Stimulated activated CD4-positive, alpha-beta T cell treated with anti-CD3 and anti-CD28 coated beads, Interleukin-1b, Interleukin-23, amount 100 ng/mL, for 48 hours (primary cell): ENCODE measurements around the gene AHDC1.
"Not testable (repeated sequence)": the region's sequence is repeated elsewhere in the genome, so short reads cannot be mapped to it uniquely, and the experiment has no call there.

Source experiments
- DNase-seq: peaks from one replicate; pipeline ENCODE4 v3.0.0-alpha.2; 2020

The AHDC1 gene

GRCh38 chr1:27547220-27548116, 56.5 kb downstream of the AHDC1 start:
- DNase-seq: no peak

- DNase-seq: no peak
These were observed 58.1 kb downstream of the AHDC1 start for GRCh38 chr1:27545876-27546275.

- no peak for DNase-seq
These were observed 58.7 kb downstream of the AHDC1 start for GRCh38 chr1:27545271-27545670.

DNA sequence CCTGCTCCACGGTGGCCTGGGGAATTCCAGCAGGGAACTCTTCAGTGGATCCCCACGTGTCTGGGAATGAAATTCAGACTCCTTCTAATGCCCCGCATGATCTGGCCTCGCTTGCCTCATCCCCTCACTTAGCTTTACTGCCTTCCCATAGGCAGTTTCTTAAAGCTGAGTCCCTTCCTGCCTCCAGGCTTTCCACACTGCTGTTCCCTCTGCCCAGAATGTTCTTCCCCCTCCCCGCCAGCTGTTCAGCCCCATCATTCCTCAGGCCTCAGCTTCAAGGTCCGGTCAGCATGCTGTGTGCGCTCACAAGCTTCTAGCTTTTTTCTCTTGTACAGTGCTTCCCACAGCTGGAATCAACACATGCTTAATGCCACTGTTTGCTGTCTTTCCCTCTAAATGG, 59.1 kb downstream of the AHDC1 start:
- no peak for DNase-seq

- no peak for DNase-seq
These were observed 60.7 kb downstream of the AHDC1 start for GRCh38 chr1:27543284-27543683.

DNA sequence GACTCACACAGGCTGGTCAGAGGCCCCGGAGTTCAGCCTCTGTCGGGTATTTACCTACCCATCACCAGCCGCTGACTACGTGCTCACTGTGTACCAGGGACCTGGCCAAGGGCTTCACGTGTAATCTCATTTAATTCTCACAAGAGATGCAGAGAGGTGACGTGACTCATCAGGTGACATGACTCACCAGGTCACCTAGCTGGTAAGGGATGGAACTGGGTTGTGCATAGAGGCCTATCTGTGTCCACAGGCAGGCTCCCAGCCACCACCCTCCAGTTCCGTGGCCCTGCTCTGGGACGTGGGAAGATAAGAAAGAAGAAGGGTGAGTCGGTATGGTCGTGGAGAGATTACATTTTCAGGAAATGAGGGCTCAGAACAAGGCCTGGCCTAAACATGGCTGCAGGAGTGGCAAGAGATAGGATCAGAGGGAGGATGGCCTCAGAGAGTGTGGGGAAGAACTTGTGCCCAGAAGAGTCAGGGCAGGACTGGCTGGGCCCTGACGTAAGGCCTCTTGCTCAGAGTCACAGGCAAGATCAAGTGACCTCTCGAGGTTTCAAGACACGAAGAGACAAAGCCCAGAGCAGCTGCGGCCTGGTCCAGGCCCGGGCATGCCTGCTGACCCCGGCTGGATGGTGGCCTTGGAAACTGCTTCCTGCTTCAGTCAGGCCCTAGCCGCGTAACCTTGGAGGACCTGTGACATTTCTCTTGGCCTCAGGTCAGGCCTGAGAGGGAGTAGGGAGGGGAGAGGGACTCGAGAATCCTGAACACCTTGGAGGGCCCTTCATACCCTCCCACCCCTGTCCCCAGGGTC, 61.3 kb downstream of the AHDC1 start:
- peak; percentile 66 for DNase-seq

DNA sequence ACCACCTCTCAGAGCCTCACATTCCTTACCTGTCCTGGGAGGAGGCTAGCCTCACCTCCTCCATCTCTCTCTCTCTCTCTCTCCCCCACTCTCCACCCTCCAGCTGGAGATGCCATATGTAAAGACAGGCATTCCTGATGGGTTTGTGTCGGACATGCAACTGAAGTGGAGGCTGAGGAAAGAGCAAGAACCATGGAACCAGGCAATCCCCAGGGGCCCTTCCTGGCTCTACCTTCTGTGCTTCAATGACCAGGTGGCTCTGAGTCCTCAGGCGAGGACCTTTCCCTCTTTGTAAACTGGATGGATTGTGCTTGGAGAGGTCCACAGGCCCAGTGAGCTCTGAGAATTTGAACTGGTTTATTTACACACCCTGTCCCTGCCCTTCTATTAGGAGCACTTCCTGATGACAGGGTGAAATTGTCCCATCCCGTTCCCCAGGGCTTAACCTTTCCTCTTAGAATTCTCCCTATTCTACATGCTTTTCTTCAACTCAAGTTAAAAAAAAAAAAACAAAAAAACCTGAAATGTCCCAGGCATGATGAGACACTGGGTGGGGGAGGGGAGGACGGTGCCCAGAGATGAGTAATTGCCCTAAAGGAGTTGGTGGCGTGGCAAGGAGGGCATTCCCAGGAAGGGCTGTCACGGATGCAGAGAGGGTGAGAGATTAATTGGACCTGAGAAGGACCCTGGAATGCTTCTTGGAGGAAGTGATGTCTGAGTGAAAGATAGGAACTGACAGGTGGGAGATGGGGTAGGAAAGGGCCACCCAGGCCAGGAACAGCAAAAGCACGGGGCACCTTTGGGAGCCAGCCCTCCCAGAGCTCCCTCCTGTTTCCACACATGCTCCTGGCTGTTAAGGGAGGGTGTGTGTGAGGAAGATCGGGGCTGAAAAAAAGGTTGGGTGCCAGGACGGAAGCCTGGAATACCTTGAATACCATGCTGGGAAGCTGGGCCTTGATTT, 63.8 kb downstream of the AHDC1 start:
- no peak for DNase-seq

GRCh38 chr1:27538793-27539192, 65.2 kb downstream of the AHDC1 start:
- DNase-seq: no peak

DNA sequence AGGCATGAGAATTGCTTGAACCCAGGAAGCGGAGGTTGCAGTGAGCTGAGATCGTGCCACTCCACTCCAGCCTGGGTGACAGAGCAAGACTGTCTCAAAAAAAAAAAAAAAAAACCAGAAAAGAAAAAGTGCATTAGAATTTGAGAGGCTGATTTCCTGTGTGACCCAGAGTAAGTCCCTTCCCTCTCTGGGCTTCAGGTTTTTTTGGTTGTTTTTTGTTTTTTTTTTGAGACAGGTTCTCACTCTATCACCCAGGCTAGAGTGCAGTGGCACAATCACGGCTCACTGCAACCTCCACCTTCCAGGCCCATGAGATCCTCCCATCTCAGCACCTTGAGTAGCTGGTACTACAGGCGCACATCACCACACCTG, 65.7 kb downstream of the AHDC1 start:
- not testable (repeated sequence) for DNase-seq

DNA sequence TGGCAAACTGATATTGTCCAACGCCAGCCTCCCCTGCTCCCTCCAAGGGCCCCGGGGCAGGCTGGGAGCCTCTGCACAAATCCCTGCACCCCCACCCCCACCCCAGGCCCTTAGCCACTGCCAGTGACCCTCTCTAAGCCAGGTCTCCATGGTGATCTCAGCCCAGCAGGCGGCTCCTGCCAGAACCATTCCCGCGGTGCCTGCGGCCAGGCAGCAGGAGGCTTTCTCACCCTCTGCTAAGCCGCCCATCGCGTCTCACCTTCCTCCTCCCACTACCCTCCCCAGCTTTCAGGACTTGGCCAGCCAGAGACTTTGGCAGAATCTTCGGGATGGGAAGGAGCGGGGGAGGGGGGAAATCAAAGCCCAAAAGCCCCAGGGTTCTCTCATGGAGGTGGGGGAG, 67.2 kb downstream of the AHDC1 start:
- DNase-seq: no peak

- no peak for DNase-seq
These were observed 67.8 kb downstream of the AHDC1 start for GRCh38 chr1:27536010-27536757.

- DNase-seq: no peak
These were observed 68.6 kb downstream of the AHDC1 start for GRCh38 chr1:27535386-27535785.

GRCh38 chr1:27531959-27532685, 71.8 kb downstream of the AHDC1 start:
- no peak for DNase-seq

- DNase-seq: no peak
These were observed 73.8 kb downstream of the AHDC1 start for GRCh38 chr1:27530192-27530591.

DNA sequence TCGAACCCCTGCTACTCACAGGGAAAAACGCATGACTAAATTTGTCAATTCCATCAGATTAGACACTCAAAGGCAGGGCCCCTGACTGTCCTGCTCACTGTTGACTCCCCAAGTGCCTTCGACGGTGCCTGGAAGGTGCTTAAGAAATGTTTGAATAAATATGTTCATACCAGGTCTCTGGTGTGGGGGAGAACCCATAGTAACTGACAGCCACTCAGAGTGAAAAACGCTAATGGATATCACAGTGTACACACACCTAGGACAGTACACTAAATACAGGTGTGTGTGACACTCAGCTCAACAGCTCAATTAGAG, 74.3 kb downstream of the AHDC1 start:
- DNase-seq: no peak

DNA sequence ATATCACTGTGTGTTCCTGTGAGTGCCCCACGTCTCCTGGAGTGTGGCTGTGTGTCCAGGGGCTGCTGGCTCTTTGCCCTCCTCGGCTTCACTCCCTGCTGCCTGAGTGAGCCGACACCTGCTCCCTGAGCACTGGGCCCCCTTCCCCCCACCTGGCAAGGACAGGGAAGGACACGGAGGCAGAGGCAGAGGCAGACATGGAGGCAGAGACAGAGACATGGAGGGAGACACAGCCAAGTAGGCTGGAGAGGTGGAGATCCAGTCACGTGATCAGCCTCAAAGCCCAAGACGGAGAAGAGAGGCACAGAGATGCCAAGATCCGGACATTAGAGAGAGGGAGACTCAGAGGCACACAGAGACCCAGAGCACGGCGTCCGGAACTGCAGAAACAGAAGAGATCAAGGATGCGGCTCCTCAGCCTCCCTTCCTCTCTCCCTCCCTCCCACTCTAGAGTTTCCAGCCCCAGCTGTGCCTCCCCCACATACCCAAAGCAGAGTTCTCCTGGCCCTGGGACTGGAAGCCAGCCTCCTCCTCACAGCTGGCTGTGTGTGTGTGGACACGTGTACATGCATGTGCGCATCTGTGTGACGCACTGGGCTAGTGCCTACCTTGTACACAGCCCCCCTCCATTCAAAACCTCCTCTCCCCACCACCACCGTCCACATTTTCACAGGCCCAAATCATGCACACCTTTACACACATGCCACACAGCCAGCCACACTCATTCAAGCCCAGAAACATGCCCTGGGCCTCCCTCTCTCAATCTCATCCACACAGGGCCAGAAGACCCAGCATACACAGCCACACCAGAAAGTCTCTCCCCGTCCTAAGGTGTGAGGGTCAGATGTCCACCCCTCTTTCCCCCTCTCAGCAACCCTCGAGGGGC, 74.9 kb downstream of the AHDC1 start:
- DNase-seq: no peak

GRCh38 chr1:27527890-27528817, 75.8 kb downstream of the AHDC1 start:
- no peak for DNase-seq

DNA sequence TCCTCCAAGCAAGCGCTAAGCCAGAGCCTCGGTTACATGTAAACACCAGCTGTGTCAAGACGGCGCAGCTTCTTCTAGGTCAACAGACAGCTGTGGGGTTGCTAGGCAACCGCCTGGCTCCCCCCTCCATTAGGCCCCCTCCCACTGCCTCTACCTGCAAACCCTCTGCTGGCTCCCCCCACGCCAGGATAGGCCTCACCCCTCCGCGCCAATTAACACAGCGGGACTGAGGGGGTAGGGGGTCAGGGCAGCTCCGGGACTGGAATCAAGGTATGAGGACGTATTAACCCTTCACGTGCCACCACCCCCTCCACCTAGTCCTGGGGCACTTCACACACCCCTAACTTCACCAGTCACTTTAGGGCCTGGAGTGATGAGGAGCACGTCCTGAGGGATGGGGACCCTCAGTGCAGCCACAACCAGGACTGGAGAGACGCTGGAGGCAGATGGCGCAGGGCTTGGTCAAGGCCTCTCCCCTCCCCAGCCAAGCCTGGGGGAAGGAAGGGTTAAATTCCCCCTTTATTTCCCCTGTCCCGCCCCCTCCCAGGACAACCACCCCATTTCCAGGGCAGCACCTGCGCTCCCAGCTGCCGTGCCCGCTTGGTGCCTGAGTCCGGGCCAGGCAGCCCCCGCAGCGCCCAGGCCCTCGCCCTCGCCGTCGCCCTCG, 76.6 kb downstream of the AHDC1 start:
- no peak for DNase-seq
